Right atrium auricular region (tissue), 2 donors: ENCODE results near the gene IRF7. TPM values are rescaled to one million over a fixed set of nuclear protein-coding genes. Genes with fewer than 3 reads are reported as not detected.

Experiments used
- DNase-seq: peaks from one replicate; pipeline ENCODE4 v3.0.0-alpha.2; 2019; ENCODE audit warnings: low spot score
- H3K27ac ChIP-seq, 2 donors: fragments of 200-600 bp; sonication (generic); 1 replicate in 1 of 2; 2 replicates in 1 of 2; pipeline ENCODE4 v1.5.1; 2016 to 2019
- H3K27me3 ChIP-seq, 2 donors: fragments of 200-600 bp; sonication (generic); one replicate each; pipeline versions ENCODE4 v1.5.1 to v1.6.0; 2017 to 2019
- H3K36me3 ChIP-seq: fragments of 200-600 bp; sonication (generic); one replicate; pipeline ENCODE4 v1.5.1; 2016
- H3K4me1 ChIP-seq, 2 donors: fragments of 200-600 bp; sonication (generic); one replicate each; pipeline versions ENCODE4 v1.5.1 to v1.6.0; 2017 to 2019
- H3K4me3 ChIP-seq, 2 donors: fragments of 200-600 bp; sonication (generic); 1 replicate in 1 of 2; 2 replicates in 1 of 2; pipeline ENCODE4 v1.5.1; 2017 to 2019; ENCODE audit warnings: mild to moderate bottlenecking in 1 of 2, moderate library complexity in 1 of 2
- H3K9me3 ChIP-seq, 2 donors: fragments of 200-600 bp; sonication (generic); one replicate each; pipeline ENCODE4 v1.5.1; 2019
- CTCF ChIP-seq, 2 donors: fragments of 200-600 bp; sonication (generic); IDR thresholded peaks; one replicate each; pipeline ENCODE4 v1.5.1; 2019; ENCODE audit warnings: antibody characterized with exemption in 2 of 2
- total RNA-seq, 2 donors: library from RNA; depleted of rRNA; stranded (reverse); fragments of >200 nt; gene quantifications; one replicate each; pipeline ENCODE4 v1.1.0, GENCODE V29; 2016

Gene IRF7
- total RNA-seq, 2 donors from 2014 or later, result 9.6 to 14.9 TPM

DNA sequence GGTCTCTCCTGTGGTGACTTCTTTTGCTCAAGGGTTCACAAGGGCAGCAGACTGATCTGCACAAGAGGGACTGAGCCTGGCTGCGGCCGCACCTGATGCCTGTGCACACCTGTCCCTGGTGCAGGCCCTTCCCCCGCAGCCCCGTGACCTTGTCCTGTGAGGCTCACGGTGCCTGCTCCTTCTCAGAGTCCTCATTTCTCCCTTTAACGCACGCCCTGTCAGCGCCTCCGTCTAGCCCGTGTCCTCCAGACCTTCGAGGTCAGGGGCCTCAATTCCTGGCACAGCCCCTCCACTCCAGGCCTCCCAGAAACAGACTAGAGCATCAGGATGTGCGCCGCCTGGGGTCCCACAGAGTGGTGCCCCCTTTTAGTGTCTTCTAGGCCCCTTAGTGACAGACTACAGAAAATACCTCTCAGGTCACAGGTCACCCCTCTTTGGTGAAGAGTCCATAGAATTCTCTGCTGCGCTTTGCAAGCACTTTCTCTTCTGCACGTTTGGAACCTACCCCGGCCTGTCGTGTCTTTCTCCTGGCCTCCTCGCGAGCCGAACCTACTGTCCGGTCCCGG, 20.3 kb upstream of the IRF7 start:
- no peak for TF ChIP-seq CTCF (IDR thresholded peaks at IDR 0.05)

GRCh38 chr11:630871-631270, 15.1 kb upstream of the IRF7 start:
- H3K4me1 ChIP-seq, result peaks cover 0 to 5% of the 10 kb centered on the region in 2 donors
- H3K36me3 ChIP-seq, result no peaks in the 10 kb centered on the region
- DNase-seq, result no peak
- no peak for TF ChIP-seq CTCF (IDR thresholded peaks at IDR 0.05)
- H3K27ac ChIP-seq, result no peak overlapping the region
- H3K4me3 ChIP-seq, result no peak overlapping the region
- no peaks in the 10 kb centered on the region for H3K27me3 ChIP-seq
- no peaks in the 10 kb centered on the region for H3K9me3 ChIP-seq

More for the DNA sequence above, 20.3 kb upstream of the IRF7 start:
- Histone ChIP-seq H3K36me3 (no peaks in the 10 kb centered on the region), H3K4me3 (no peak overlapping the region), H3K4me1 (peaks cover 0 to 24% of the 10 kb centered on the region in 2 donors), H3K27me3 (peaks cover 0 to 12% of the 10 kb centered on the region in 2 donors), H3K27ac (no peak overlapping the region), H3K9me3 (no peaks in the 10 kb centered on the region)
- no peak for DNase-seq

- Histone ChIP-seq H3K4me3 (no peak overlapping the region), H3K9me3 (no peaks in the 10 kb centered on the region), H3K4me1 (peaks cover 0 to 5% of the 10 kb centered on the region in 2 donors), H3K36me3 (no peaks in the 10 kb centered on the region), H3K27me3 (peaks cover 0 to 3% of the 10 kb centered on the region in 2 donors), H3K27ac (no peak overlapping the region)
- no peak for DNase-seq
- no peak for TF ChIP-seq CTCF (IDR thresholded peaks at IDR 0.05)
These were observed 13.5 kb upstream of the IRF7 start for GRCh38 chr11:629237-629583.

DNA sequence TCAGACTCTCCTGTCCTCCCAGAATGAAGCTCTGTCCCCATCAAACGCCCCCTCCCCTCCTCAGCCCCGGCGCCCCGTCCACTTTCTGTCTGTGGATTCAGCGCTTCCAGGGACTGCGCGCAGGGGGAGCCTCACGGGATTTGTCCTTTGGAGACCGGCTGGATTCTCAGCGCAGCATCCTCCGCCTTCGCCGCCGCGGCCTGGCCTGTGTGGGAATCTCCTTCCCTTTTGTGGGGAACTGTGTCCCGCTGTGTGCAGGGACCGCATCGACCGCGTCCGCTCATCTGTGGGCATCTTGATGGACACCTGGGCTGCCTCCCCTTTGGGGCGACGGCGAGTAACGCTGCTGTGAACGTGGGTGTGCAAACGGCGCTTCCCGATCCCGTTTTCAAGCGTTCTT, 12.3 kb upstream of the IRF7 start:
- peaks cover 0 to 5% of the 10 kb centered on the region in 2 donors for H3K4me1 ChIP-seq
- DNase-seq, result no peak
- no peak overlapping the region for H3K4me3 ChIP-seq
- H3K36me3 ChIP-seq, result no peaks in the 10 kb centered on the region
- no peak overlapping the region for H3K27ac ChIP-seq
- peaks cover 0 to 3% of the 10 kb centered on the region in 2 donors for H3K27me3 ChIP-seq
- no peaks in the 10 kb centered on the region for H3K9me3 ChIP-seq
- no peak for TF ChIP-seq CTCF (IDR thresholded peaks at IDR 0.05)

- Histone ChIP-seq H3K36me3 (no peaks in the 10 kb centered on the region), H3K27me3 (peaks cover 0 to 3% of the 10 kb centered on the region in 2 donors), H3K9me3 (no peaks in the 10 kb centered on the region), H3K4me3 (no peak overlapping the region), H3K4me1 (peaks cover 0 to 5% of the 10 kb centered on the region in 2 donors), H3K27ac (no peak overlapping the region)
- no peak for DNase-seq
- no peak for TF ChIP-seq CTCF (IDR thresholded peaks at IDR 0.05)
These were observed 11.5 kb upstream of the IRF7 start for GRCh38 chr11:627308-627576.
